Esophagus muscularis mucosa (tissue), 4 donors: ENCODE measurements around the gene ZBTB1. TPM values are rescaled to one million over a fixed set of nuclear protein-coding genes. Genes with fewer than 3 reads are reported as not detected.

Experiments
- DNase-seq: peaks from one replicate; pipeline ENCODE4 v3.0.0-alpha.2; 2017; ENCODE audit errors: extremely low spot score
- H3K27ac ChIP-seq, 4 donors: fragments of 200-600 bp; sonication (generic); replicated peaks in 1 of 4; 1 replicate in 3 of 4; 2 replicates in 1 of 4; pipeline ENCODE4 v1.5.1; 2016 to 2019; ENCODE audit warnings: mild to moderate bottlenecking in 1 of 4
- H3K27me3 ChIP-seq, 4 donors: fragments of 200-600 bp; sonication (generic); one replicate each; pipeline versions ENCODE4 v1.5.1 to v1.6.0; 2016 to 2019
- H3K36me3 ChIP-seq, 4 donors: fragments of 200-600 bp; sonication (generic); one replicate each; pipeline ENCODE4 v1.5.1; 2016 to 2019
- H3K4me1 ChIP-seq, 4 donors: fragments of 200-600 bp; sonication (generic); one replicate each; pipeline ENCODE4 v1.5.1; 2016 to 2019
- H3K4me3 ChIP-seq, 4 donors: fragments of 200-600 bp; sonication (generic); 1 replicate in 2 of 4; 2 replicates in 2 of 4; pipeline ENCODE4 v1.5.1; 2016 to 2019; ENCODE audit warnings: mild to moderate bottlenecking in 4 of 4, moderate library complexity in 1 of 4
- H3K9me3 ChIP-seq, 4 donors: fragments of 200-600 bp; sonication (generic); 1 replicate in 3 of 4; 2 replicates in 1 of 4; pipeline ENCODE4 v1.5.1; 2016 to 2019
- CTCF ChIP-seq, 3 experiments: fragments of 200-600 bp in 2 of 3; fragments of 450-650 bp in 1 of 3; sonication (generic) in 2 of 3; IDR thresholded peaks; one replicate each; pipeline ENCODE4 v1.5.1; 2017 to 2019; ENCODE audit warnings: antibody characterized with exemption in 3 of 3, mild to moderate bottlenecking in 2 of 3, moderate library complexity in 1 of 3
- EP300 ChIP-seq: sonication (generic); formaldehyde crosslinking; IDR thresholded peaks from one replicate; pipeline ENCODE4 v1.6.1; 2017; ENCODE audit warnings: antibody characterized with exemption
- POLR2A ChIP-seq: fragments of 450-650 bp; IDR thresholded peaks from one replicate; pipeline ENCODE4 v1.6.1; 2017; ENCODE audit warnings: antibody characterized with exemption, moderate library complexity, mild to moderate bottlenecking, low read depth
- POLR2AphosphoS5 ChIP-seq, 2 donors: sonication (generic); formaldehyde crosslinking; IDR thresholded peaks; one replicate each; pipeline ENCODE4 v1.6.1; 2017; ENCODE audit warnings: antibody characterized with exemption in 2 of 2
- WGBS: methylation state at CpG from one replicate; pipeline ENCODE4 v1.1.5; 2018; 5-methylcytosine and 5-hydroxymethylcytosine counted together
- intact Hi-C: fragments of 100-400 bp; cut with DNase I; formaldehyde crosslinking; loops from one replicate; pipeline ENCODE4 v1.15.1; 2023
- total RNA-seq, 4 donors: library from RNA; depleted of rRNA; stranded (reverse); fragments of >200 nt; gene quantifications; one replicate each; pipeline versions ENCODE4 v1.1.0 to v1.2.1, GENCODE V29; 2016

Gene ZBTB1
- total RNA-seq, 4 donors from 2014 or later: 31.4 to 41.9 (median 35.3) TPM

- WGBS: 90% methylated on average over 8 of the region's 8 CpGs
- Histone ChIP-seq H3K9me3 (no peaks in the 10 kb centered on the region), H3K36me3 (no peaks in the 10 kb centered on the region), H3K4me3 (no peak overlapping the region), H3K27ac (peak overlapping the region in 1 of 4 donors; percentile 14), H3K4me1 (peaks cover 43 to 80% (median 69%) of the 10 kb centered on the region in 4 donors), H3K27me3 (no peaks in the 10 kb centered on the region)
- TF ChIP-seq POLR2A (no peak), CTCF (IDR thresholded peaks at IDR 0.05) (no peak), POLR2AphosphoS5 (IDR thresholded peaks at IDR 0.05) (no peak), EP300 (no peak)
- intact Hi-C loops: loop anchor here (10.0 kb wide), 1 partner anchor 174 kb away; no protein-coding TSS in a partner anchor
- no peak for DNase-seq
Observed at GRCh38 chr14:64509036-64509435, 4.5 kb downstream of the ZBTB1 start.

GRCh38 chr14:64510825-64511671 lies 6.5 kb downstream of the ZBTB1 start:
- Histone ChIP-seq H3K9me3 (no peaks in the 10 kb centered on the region), H3K27me3 (no peaks in the 10 kb centered on the region), H3K36me3 (no peaks in the 10 kb centered on the region), H3K4me1 (peaks cover 46 to 94% (median 85%) of the 10 kb centered on the region in 4 donors), H3K4me3 (no peak overlapping the region), H3K27ac (peak overlapping the region in 2 of 4 donors; percentile 18 to 64)
- TF ChIP-seq EP300 (no peak), POLR2AphosphoS5 (IDR thresholded peaks at IDR 0.05) (peak in 1 of 2 donors; percentile 31), CTCF (IDR thresholded peaks at IDR 0.05) (peak; percentile 88 to 92 (median 92))
- intact Hi-C loops: loop anchor here (5.0 kb wide), 1 partner anchor 34 kb away; no protein-coding TSS in a partner anchor
- no peak for DNase-seq
- 21% methylated on average over 4 of the region's 4 CpGs for WGBS

- H3K9me3 ChIP-seq: no peaks in the 10 kb centered on the region
- no peaks in the 10 kb centered on the region for H3K27me3 ChIP-seq
- DNase-seq: no peak
- intact Hi-C loops: loop anchor here (5.0 kb wide), 1 partner anchor 36 kb away; no protein-coding TSS in a partner anchor
- TF ChIP-seq POLR2AphosphoS5 (IDR thresholded peaks at IDR 0.05): no peak
- no peak for TF ChIP-seq POLR2A
- no peak for TF ChIP-seq CTCF (IDR thresholded peaks at IDR 0.05)
- TF ChIP-seq EP300: no peak
- no peak overlapping the region for H3K4me3 ChIP-seq
- 94% methylated on average over 2 of the region's 2 CpGs for WGBS
- H3K36me3 ChIP-seq: no peaks in the 10 kb centered on the region
- no peak overlapping the region for H3K27ac ChIP-seq
- H3K4me1 ChIP-seq: peaks cover 29 to 86% (median 70%) of the 10 kb centered on the region in 4 donors
Observed at GRCh38 chr14:64513271-64513670, 8.7 kb downstream of the ZBTB1 start.

- intact Hi-C loops: no loop called here
- no peak for TF ChIP-seq POLR2AphosphoS5 (IDR thresholded peaks at IDR 0.05)
- no peak for TF ChIP-seq CTCF (IDR thresholded peaks at IDR 0.05)
- no peak for TF ChIP-seq POLR2A
- no peak for TF ChIP-seq EP300
- Histone ChIP-seq H3K4me3 (no peak overlapping the region), H3K4me1 (peaks cover 29 to 70% (median 56%) of the 10 kb centered on the region in 4 donors), H3K9me3 (no peaks in the 10 kb centered on the region), H3K36me3 (no peaks in the 10 kb centered on the region), H3K27me3 (no peaks in the 10 kb centered on the region), H3K27ac (no peak overlapping the region)
- WGBS: 64% methylated on average over 1 of the region's 1 CpG
- no peak for DNase-seq
Observed at GRCh38 chr14:64515053-64515452, 10.5 kb downstream of the ZBTB1 start.
